GM12878 (cell line): ENCODE measurements around the gene SCGB3A1. TPM values are rescaled to one million over a fixed set of nuclear protein-coding genes. Genes with fewer than 3 reads are reported as not detected.

Experiments used
- ATAC-seq: fragments of 200-7000 bp; cut with Tn5 transposase; 3 replicates; pipeline ENCODE4 v1.9.1; 2020; ENCODE audit warnings: mild to moderate bottlenecking, moderate library complexity
- BruUV-seq: library from RNA; stranded (reverse); fragments of 400-500 nt; replicated peaks from 2 replicates; lab custom pipeline; 2021; lab: Mats Ljungman, UMichigan
- CTCF ChIA-PET: fragments of 300-600 bp; sonication (Branson Sonifier 250); formaldehyde crosslinking; extraction: SDS; loops from one replicate; lab custom pipeline; 2021; ENCODE audit warnings: inconsistent platforms; lab: Yijun Ruan, JAX
- POLR2A ChIA-PET: fragments of 350-600 bp; formaldehyde crosslinking; extraction: SDS; loops from one replicate; lab custom pipeline; 2021; ENCODE audit warnings: inconsistent platforms; lab: Charles Lee
- RAD21 ChIA-PET: fragments of 300-600 bp; sonication (Branson Sonifier 250); formaldehyde crosslinking; loops from one replicate; lab custom pipeline; 2023; ENCODE audit warnings: antibody characterized with exemption; ENCODE audit not compliant: unreplicated experiment; lab: Charles Lee
- SMC1A ChIA-PET: fragments of 300-600 bp; sonication (Branson Sonifier 250); formaldehyde crosslinking; loops from one replicate; lab custom pipeline; 2023; ENCODE audit not compliant: unreplicated experiment, uncharacterized antibody; lab: Charles Lee
- DNase-seq: peaks from one replicate; pipeline ENCODE4 v3.0.0-alpha.2; 2011; ENCODE audit warnings: low read depth, low spot score
- FAIRE-seq: peaks from 3 replicates; lab custom pipeline; 2011; peaks lifted over from hg19 to GRCh38; lab: Jason Lieb, UNC
- H2AFZ ChIP-seq: 2 replicates; pipeline ENCODE4 v1.6.0; 2011; ENCODE audit warnings: low read depth, low read length, control low read depth; ENCODE audit not compliant: control insufficient read depth
- H3K27ac ChIP-seq: 2 replicates; pipeline ENCODE4 v1.5.1; 2011; ENCODE audit warnings: control low read depth; ENCODE audit not compliant: control insufficient read depth, insufficient read depth
- H3K27me3 ChIP-seq, 2 experiments: replicated peaks in 1 of 2; 2 replicates each; pipeline versions ENCODE4 v1.6.0 to v1.6.1; 2011; ENCODE audit warnings: low read length in 1 of 2; ENCODE audit not compliant: control insufficient read depth in 2 of 2, insufficient read depth in 2 of 2
- H3K36me3 ChIP-seq, 2 experiments: 2 replicates each; pipeline ENCODE4 v1.5.1; 2011; ENCODE audit warnings: low read length in 1 of 2; ENCODE audit not compliant: control insufficient read depth in 2 of 2, insufficient read depth in 2 of 2
- H3K4me1 ChIP-seq: 2 replicates; pipeline ENCODE4 v1.6.1; 2011; ENCODE audit warnings: mild to moderate bottlenecking, low read length, moderate library complexity, mixed read lengths; ENCODE audit not compliant: control insufficient read depth, insufficient read depth
- H3K4me2 ChIP-seq: 2 replicates; pipeline ENCODE4 v1.6.0; 2011; ENCODE audit warnings: control low read depth; ENCODE audit not compliant: control insufficient read depth, insufficient read depth
- H3K4me3 ChIP-seq: fragments of 200-600 bp; sonication (generic); 2 replicates; pipeline ENCODE4 v1.5.1; 2016
- H3K79me2 ChIP-seq: 2 replicates; pipeline ENCODE4 v1.6.0; 2011; ENCODE audit warnings: low read length; ENCODE audit not compliant: control insufficient read depth, insufficient read depth
- H3K9ac ChIP-seq: 2 replicates; pipeline ENCODE4 v1.8.0; 2011; ENCODE audit warnings: low read length, control low read depth, mixed read lengths; ENCODE audit not compliant: control insufficient read depth, insufficient read depth
- H3K9me3 ChIP-seq: replicated peaks from 3 replicates; pipeline ENCODE4 v1.5.1; 2011; ENCODE audit warnings: mild to moderate bottlenecking, low read length; ENCODE audit not compliant: control insufficient read depth, insufficient read depth
- H4K20me1 ChIP-seq: 2 replicates; pipeline ENCODE4 v1.6.0; 2011; ENCODE audit not compliant: control insufficient read depth, insufficient read depth
- CREB1 ChIP-seq: IDR thresholded peaks from 2 replicates; pipeline ENCODE4 v1.6.1; 2012; ENCODE audit warnings: low read depth, mild to moderate bottlenecking, inconsistent platforms
- HSF1 ChIP-seq: fragments of 150-350 bp; IDR thresholded peaks from 2 replicates; pipeline ENCODE4 v1.6.1; 2014; ENCODE audit warnings: mild to moderate bottlenecking, low read depth, low read length
- IRF5 ChIP-seq: fragments of 450-650 bp; IDR thresholded peaks from 2 replicates; pipeline ENCODE4 v1.6.1; 2017; ENCODE audit warnings: borderline replicate concordance
- MTA3 ChIP-seq: IDR thresholded peaks from 2 replicates; pipeline ENCODE4 v1.6.1; 2012; ENCODE audit warnings: low read length, inconsistent platforms, borderline replicate concordance
- NFIC ChIP-seq: IDR thresholded peaks from 2 replicates; pipeline ENCODE4 v1.6.1; 2012; ENCODE audit warnings: low read depth, mild to moderate bottlenecking, inconsistent platforms, low read length, moderate library complexity
- NR2F1 ChIP-seq: fragments of 450-650 bp; conservative IDR thresholded peaks from 2 replicates; pipeline ENCODE4 v1.6.1; 2017; ENCODE audit warnings: mild to moderate bottlenecking
- RBBP5 ChIP-seq: fragments of 200-600 bp; sonication (generic); conservative IDR thresholded peaks from 2 replicates; pipeline ENCODE4 v1.6.1; 2016
- RELA ChIP-seq: fragments of 450-650 bp; IDR thresholded peaks from 2 replicates; pipeline ENCODE4 v1.8.0; 2014; ENCODE audit warnings: borderline replicate concordance; ENCODE audit not compliant: partially characterized antibody
- SMARCA5 ChIP-seq: fragments of 450-650 bp; IDR thresholded peaks from 2 replicates; pipeline ENCODE4 v1.6.1; 2017; ENCODE audit warnings: mild to moderate bottlenecking
- SMC3 ChIP-seq: IDR thresholded peaks from 2 replicates; pipeline ENCODE4 v1.6.1; 2011; ENCODE audit warnings: low read length, improper control_type of control experiment, borderline replicate concordance
- SP1 ChIP-seq: IDR thresholded peaks from one replicate; pipeline ENCODE4 v1.6.1; 2011; ENCODE audit warnings: low read depth, low read length
- USF2 ChIP-seq: IDR thresholded peaks from 2 replicates; pipeline ENCODE4 v1.6.1; 2011; ENCODE audit warnings: low read depth, low read length, improper control_type of control experiment, borderline replicate concordance
- WGBS: methylation state at CpG from one replicate; pipeline ENCODE4 v1.1.6; 2016; ENCODE audit warnings: low lambda C conversion rate; ENCODE audit not compliant: insufficient replicate concordance, insufficient coverage; ENCODE audit errors: missing lambda C conversion rate; 5-methylcytosine and 5-hydroxymethylcytosine counted together
- in situ Hi-C: fragments of 300-500 bp; cut with MboI; formaldehyde crosslinking; loops from 9 replicates; pipeline ENCODE4 v1.14.3; 2018; ENCODE audit warnings: mixed read lengths
- intact Hi-C: fragments of 100-400 bp; cut with micrococcal nuclease; formaldehyde crosslinking; loops from one replicate; pipeline ENCODE4 v1.14.2; 2022; ENCODE audit not compliant: unreplicated experiment
- polyA plus RNA-seq, 11 experiments: library from polyadenylated mRNA; depleted of rRNA in 4 of 11; unstranded in 6 of 11; stranded (reverse) in 5 of 11; fragments of >200 nt; fragmentation: Nextera tagmentation in 4 of 11; fragmentation: Illumina TruSeq in 1 of 11; extraction: Ambion mirVana in 4 of 11; extraction: Trizol in 1 of 11; gene quantifications; 1 replicate in 1 of 11; 2 replicates in 10 of 11; pipeline versions ENCODE4 v1.2.1 to v1.2.3, GENCODE V29; 2011 to 2016; ENCODE audit warnings: inconsistent platforms in 2 of 11, missing spikeins in 2 of 11, low read depth in 1 of 11
- total RNA-seq, 4 experiments: library from RNA; depleted of rRNA in 3 of 4; stranded (reverse); fragments of >200 nt in 3 of 4; fragmentation: Illumina TruSeq in 1 of 4; extraction: Trizol in 1 of 4; gene quantifications; 2 replicates each; pipeline versions ENCODE4 v1.2.1 to v1.2.3, GENCODE V29; 2013 to 2021

Gene SCGB3A1
- total and polyA plus RNA-seq, 10 of the 15 experiments (the other 5 are each of a cell fraction or from before 2014, with no cell fraction given) = 0.46 TPM; not detected in 9

- Histone ChIP-seq H3K36me3 (no peaks in the 10 kb centered on the region), H3K9me3 (no peaks in the 10 kb centered on the region), H3K4me2 (no peak overlapping the region), H3K27ac (no peak overlapping the region), H3K4me1 (no peaks in the 10 kb centered on the region), H3K27me3 (no peaks in the 10 kb centered on the region; a peak in 2 of 4 replicates), H3K9ac (no peak overlapping the region), H2AFZ (no peak overlapping the region), H4K20me1 (no peaks in the 10 kb centered on the region), H3K4me3 (no peak overlapping the region), H3K79me2 (no peaks in the 10 kb centered on the region)
- RAD21 ChIA-PET = interaction anchor here (0.7 kb wide), 1 partner anchor 585 kb away, joined by 3 read pairs; no protein-coding TSS in a partner anchor
- intact Hi-C loops (no loop called here), in situ Hi-C loops (no loop called here)
- BruUV-seq = no TSS peak
- FAIRE-seq (no peak), ATAC-seq (no peak), DNase-seq (no peak)
- POLR2A ChIA-PET = no interaction called here
- SMC1A ChIA-PET = no interaction called here
- TF ChIP-seq USF2 (no peak), NR2F1 (no peak), RELA (no peak)
- 79% methylated on average over 15 of the region's 15 CpGs for WGBS
- CTCF ChIA-PET = no interaction called here
Observed at GRCh38 chr5:180623844-180624243, 32.5 kb upstream of the SCGB3A1 start.

GRCh38 chr5:180623411-180623834, 32.1 kb upstream of the SCGB3A1 start:
- no peaks in the 10 kb centered on the region for H3K79me2 ChIP-seq
- no peaks in the 10 kb centered on the region; a peak in 2 of 4 replicates for H3K27me3 ChIP-seq
- H3K9me3 ChIP-seq = no peaks in the 10 kb centered on the region
- WGBS = 57% methylated on average over 10 of the region's 10 CpGs
- no peaks in the 10 kb centered on the region for H3K36me3 ChIP-seq
- FAIRE-seq = no peak
- H3K4me1 ChIP-seq = no peaks in the 10 kb centered on the region
- no peaks in the 10 kb centered on the region for H4K20me1 ChIP-seq
- H3K4me2 ChIP-seq = no peak overlapping the region
- no TSS peak for BruUV-seq
- no peak overlapping the region for H3K9ac ChIP-seq
- ChIA-PET POLR2A (no interaction called here), SMC1A (no interaction called here), CTCF (no interaction called here), RAD21 (no interaction called here)
- ATAC-seq = no peak
- H3K4me3 ChIP-seq = no peak overlapping the region
- H3K27ac ChIP-seq = no peak overlapping the region
- in situ Hi-C loops (no loop called here), intact Hi-C loops (no loop called here)
- DNase-seq = no peak
- no peak overlapping the region for H2AFZ ChIP-seq
- TF ChIP-seq HSF1 (no peak), SP1 (no peak), NFIC (no peak), USF2 (no peak), CREB1 (no peak), SMARCA5 (no peak), IRF5 (no peak), SMC3 (no peak), MTA3 (no peak), RBBP5 (no peak)
